ENCODE measurements around the gene CGB5.
"Not testable (repeated sequence)": the region's sequence is repeated elsewhere in the genome, so short reads cannot be mapped to it uniquely, and the experiment has no call there.

CGB5 gene

GRCh38 chr19:49030323-49030722 lies 13.3 kb upstream of the CGB5 start:
- H3K27me3 ChIP-seq (ENCODE audit: low read depth); in situ Hi-C loops (cut with MboI; ENCODE audit: low sequenced_read_pairs); H3K4me1 ChIP-seq; H3K4me3 ChIP-seq; H3K36me3 ChIP-seq (replicated peaks); H3K9me3 ChIP-seq; DNase-seq (ENCODE audit: low spot score in 2 of 2): not testable (repeated sequence)

- H3K27me3 ChIP-seq (ENCODE audit: low read depth); in situ Hi-C loops (cut with MboI; ENCODE audit: low sequenced_read_pairs); H3K9me3 ChIP-seq; H3K4me1 ChIP-seq; H3K36me3 ChIP-seq (replicated peaks); H3K4me3 ChIP-seq: not testable (repeated sequence)
- DNase-seq (ENCODE audit: low spot score in 2 of 2), result peak; percentile 21 to 80
Observed at GRCh38 chr19:49031642-49032301, 11.9 kb upstream of the CGB5 start, which contains the start of gene CGB2. Gene CGB2 (plus strand): TSS chr19:49031890. CDS start chr19:49032096, 206 bp downstream.

GRCh38 chr19:49036815-49037214 lies 6.8 kb upstream of the CGB5 start, which contains the start of gene CGB1:
Gene CGB1 (minus strand): TSS chr19:49036895. CDS start chr19:49036711, 184 bp downstream.
- DNase-seq (ENCODE audit: low spot score in 2 of 2), result peak; percentile 64 to 89
- peak within 1 kb of the TSS; percentile 13; the same call in 1 of the 2 replicates for H3K4me3 ChIP-seq
- H3K36me3 ChIP-seq (replicated peaks); H3K4me1 ChIP-seq; H3K27me3 ChIP-seq (ENCODE audit: low read depth); in situ Hi-C loops (cut with MboI; ENCODE audit: low sequenced_read_pairs); H3K9me3 ChIP-seq: not testable (repeated sequence)

- H3K9me3 ChIP-seq; H3K27me3 ChIP-seq (ENCODE audit: low read depth); H3K4me1 ChIP-seq; H3K4me3 ChIP-seq; DNase-seq (ENCODE audit: low spot score in 2 of 2); H3K36me3 ChIP-seq (replicated peaks); in situ Hi-C loops (cut with MboI; ENCODE audit: low sequenced_read_pairs): not testable (repeated sequence)
Observed at GRCh38 chr19:49038111-49038510, 5.5 kb upstream of the CGB5 start.

GRCh38 chr19:49038557-49039276 lies 4.9 kb upstream of the CGB5 start:
- H3K4me1 ChIP-seq; in situ Hi-C loops (cut with MboI; ENCODE audit: low sequenced_read_pairs); H3K9me3 ChIP-seq; H3K36me3 ChIP-seq (replicated peaks); DNase-seq (ENCODE audit: low spot score in 2 of 2); H3K4me3 ChIP-seq; H3K27me3 ChIP-seq (ENCODE audit: low read depth): not testable (repeated sequence)

GRCh38 chr19:49039736-49040135 lies 3.9 kb upstream of the CGB5 start:
- H3K9me3 ChIP-seq; H3K27me3 ChIP-seq (ENCODE audit: low read depth); H3K4me3 ChIP-seq; in situ Hi-C loops (cut with MboI; ENCODE audit: low sequenced_read_pairs); H3K4me1 ChIP-seq; DNase-seq (ENCODE audit: low spot score in 2 of 2); H3K36me3 ChIP-seq (replicated peaks): not testable (repeated sequence)

- H3K27me3 ChIP-seq (ENCODE audit: low read depth), result no peaks in the 10 kb centered on the region
- in situ Hi-C loops (cut with MboI; ENCODE audit: low sequenced_read_pairs), result no loop called here
- no peaks in the 10 kb centered on the region for H3K4me1 ChIP-seq
- H3K4me3 ChIP-seq, result no peak overlapping the region
- DNase-seq (ENCODE audit: low spot score in 2 of 2), result no peak
- no peaks in the 10 kb centered on the region for H3K9me3 ChIP-seq
- H3K36me3 ChIP-seq (replicated peaks), result no peaks in the 10 kb centered on the region
Observed at GRCh38 chr19:49042177-49042576, 1.5 kb upstream of the CGB5 start.

GRCh38 chr19:49042666-49043065 lies 982 bp upstream of the CGB5 start:
- H3K27me3 ChIP-seq (ENCODE audit: low read depth); H3K9me3 ChIP-seq; in situ Hi-C loops (cut with MboI; ENCODE audit: low sequenced_read_pairs); H3K4me1 ChIP-seq; DNase-seq (ENCODE audit: low spot score in 2 of 2); H3K4me3 ChIP-seq; H3K36me3 ChIP-seq (replicated peaks): not testable (repeated sequence)

- H3K36me3 ChIP-seq (replicated peaks); DNase-seq (ENCODE audit: low spot score in 2 of 2); in situ Hi-C loops (cut with MboI; ENCODE audit: low sequenced_read_pairs); H3K9me3 ChIP-seq; H3K4me1 ChIP-seq; H3K27me3 ChIP-seq (ENCODE audit: low read depth); H3K4me3 ChIP-seq: not testable (repeated sequence)
Observed at GRCh38 chr19:49049011-49049410, 5.4 kb downstream of the CGB5 start, which contains the start of gene CGB8. Gene CGB8 (minus strand): TSS chr19:49049111. CDS start chr19:49048739, 372 bp downstream.

- H3K4me3 ChIP-seq; H3K36me3 ChIP-seq (replicated peaks); DNase-seq (ENCODE audit: low spot score in 2 of 2); H3K4me1 ChIP-seq; H3K9me3 ChIP-seq; H3K27me3 ChIP-seq (ENCODE audit: low read depth); in situ Hi-C loops (cut with MboI; ENCODE audit: low sequenced_read_pairs): not testable (repeated sequence)
Observed at GRCh38 chr19:49049834-49050233, 6.2 kb downstream of the CGB5 start.

- H3K27me3 ChIP-seq (ENCODE audit: low read depth); H3K4me1 ChIP-seq; H3K4me3 ChIP-seq; H3K9me3 ChIP-seq; DNase-seq (ENCODE audit: low spot score in 2 of 2); in situ Hi-C loops (cut with MboI; ENCODE audit: low sequenced_read_pairs); H3K36me3 ChIP-seq (replicated peaks): not testable (repeated sequence)
Observed at GRCh38 chr19:49050376-49051033, 6.9 kb downstream of the CGB5 start.

GRCh38 chr19:49056101-49056901 lies 12.7 kb downstream of the CGB5 start:
- H3K4me1 ChIP-seq, result peaks cover 4% of the 10 kb centered on the region
- peak; percentile 67 to 87 for DNase-seq (ENCODE audit: low spot score in 2 of 2)
- no peaks in the 10 kb centered on the region for H3K9me3 ChIP-seq
- no peaks in the 10 kb centered on the region for H3K27me3 ChIP-seq (ENCODE audit: low read depth)
- H3K36me3 ChIP-seq (replicated peaks), result no peaks in the 10 kb centered on the region
- H3K4me3 ChIP-seq, result peak overlapping the region; percentile 54
- in situ Hi-C loops (cut with MboI; ENCODE audit: low sequenced_read_pairs), result no loop called here

- H3K36me3 ChIP-seq (replicated peaks); DNase-seq (ENCODE audit: low spot score in 2 of 2); H3K27me3 ChIP-seq (ENCODE audit: low read depth); in situ Hi-C loops (cut with MboI; ENCODE audit: low sequenced_read_pairs); H3K4me1 ChIP-seq; H3K9me3 ChIP-seq: not testable (repeated sequence)
- peak overlapping the region; percentile 54 for H3K4me3 ChIP-seq
Observed at GRCh38 chr19:49056902-49057596, 13.4 kb downstream of the CGB5 start.

Measured in HAP-1 (cell line).